NCI-H1105 treated with DMSO at 0.1 percent for 48 hours (cell line): ENCODE data around the gene CEP120.

ENCODE experiments used
- DNase-seq: peaks from one replicate; lab custom pipeline; 2025; lab: John Stamatoyannopoulos, UW

The CEP120 gene

DNA sequence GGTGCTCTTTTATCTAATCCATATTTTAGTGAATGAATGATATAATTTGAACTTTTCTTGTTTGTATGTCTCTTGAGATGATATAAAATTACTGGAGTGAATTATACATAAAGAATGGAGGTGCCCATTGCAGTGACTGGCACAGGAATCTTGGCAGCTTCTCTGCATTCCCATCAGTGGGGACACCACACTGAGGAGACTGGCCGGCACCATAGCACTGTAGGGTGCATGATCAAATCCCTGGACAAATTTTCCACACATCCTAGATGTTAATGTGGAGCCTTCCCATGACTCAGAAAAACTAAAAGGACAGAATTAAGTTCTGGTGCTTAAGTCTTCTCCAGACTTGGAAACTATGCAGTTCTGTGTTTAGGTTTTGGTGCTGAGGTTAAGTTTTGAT is 124.1 kb downstream of the CEP120 start:
- no peak for DNase-seq

- DNase-seq: no peak
Measured at GRCh38 chr5:123298335-123299030, 124.7 kb downstream of the CEP120 start.

DNA sequence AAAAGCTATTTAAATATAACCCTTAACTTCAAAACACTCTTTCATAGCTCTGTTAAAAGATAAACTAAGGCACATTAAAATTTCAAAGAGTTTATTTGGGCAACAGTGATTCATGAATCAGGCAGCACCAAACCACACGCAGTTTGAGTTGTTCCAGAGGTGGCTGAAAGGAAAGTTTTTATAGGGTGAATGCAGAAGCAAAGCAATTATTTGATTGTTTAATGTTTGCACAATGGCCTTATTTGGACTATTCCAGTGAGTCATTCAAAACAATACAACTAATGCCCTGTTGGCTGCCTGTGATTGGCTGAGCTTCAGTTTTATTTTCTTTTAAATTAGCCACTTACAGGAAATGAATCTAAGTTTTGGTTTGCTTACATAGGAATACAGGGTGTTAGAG is 125.3 kb downstream of the CEP120 start:
- no peak for DNase-seq

DNA sequence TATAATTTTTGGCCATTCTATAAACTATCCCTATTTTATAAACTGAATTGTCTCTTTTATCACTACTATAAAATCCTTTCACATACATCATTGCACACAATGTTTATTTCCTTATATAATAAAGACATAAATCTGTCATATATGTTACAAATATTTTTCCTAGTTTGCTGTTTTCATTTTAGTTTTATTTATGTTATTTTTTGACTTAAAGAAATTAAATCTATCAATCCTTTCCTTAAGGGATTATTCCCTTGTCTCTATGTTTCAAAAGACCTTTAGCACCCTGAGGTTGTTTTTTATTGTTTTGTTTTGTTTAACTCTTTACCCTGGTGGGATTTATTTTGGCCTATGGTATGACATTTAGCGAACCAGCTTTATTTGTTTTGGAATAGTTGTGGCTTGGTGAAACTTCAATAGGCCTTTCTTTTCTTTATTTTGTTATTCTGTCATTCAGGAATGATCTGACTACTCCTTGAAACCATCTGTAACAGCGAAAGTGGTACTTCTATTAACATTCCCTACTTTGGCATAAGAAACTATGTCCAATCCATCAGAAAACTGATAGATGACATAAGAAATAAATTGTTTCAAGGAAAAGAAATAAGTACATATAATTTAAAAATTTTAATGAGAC is 125.9 kb downstream of the CEP120 start:
- no peak for DNase-seq
